NCI-H748 (cell line): Measurements from ENCODE around the gene SENP6.

Experiments
- DNase-seq: peaks from one replicate; lab custom pipeline; 2025; ENCODE audit not compliant: unreplicated experiment; lab: John Stamatoyannopoulos, UW

Gene SENP6

GRCh38 chr6:75747152-75747992, 145.7 kb downstream of the SENP6 start:
- no peak for DNase-seq

GRCh38 chr6:75748003-75748742, 146.5 kb downstream of the SENP6 start:
- DNase-seq, result no peak

- peak; percentile 88 for DNase-seq
These were observed 147.3 kb downstream of the SENP6 start, which contains the start of gene MYO6 for GRCh38 chr6:75748743-75749538. Gene MYO6 (plus strand): TSS chr6:75749239. CDS start chr6:75817548, 68,309 bp downstream.

GRCh38 chr6:75751443-75751842, 149.8 kb downstream of the SENP6 start:
- DNase-seq, result no peak

GRCh38 chr6:75752365-75752764, 150.7 kb downstream of the SENP6 start:
- DNase-seq, result no peak

- no peak for DNase-seq
These were observed 154.0 kb downstream of the SENP6 start for GRCh38 chr6:75755704-75756103.

DNA sequence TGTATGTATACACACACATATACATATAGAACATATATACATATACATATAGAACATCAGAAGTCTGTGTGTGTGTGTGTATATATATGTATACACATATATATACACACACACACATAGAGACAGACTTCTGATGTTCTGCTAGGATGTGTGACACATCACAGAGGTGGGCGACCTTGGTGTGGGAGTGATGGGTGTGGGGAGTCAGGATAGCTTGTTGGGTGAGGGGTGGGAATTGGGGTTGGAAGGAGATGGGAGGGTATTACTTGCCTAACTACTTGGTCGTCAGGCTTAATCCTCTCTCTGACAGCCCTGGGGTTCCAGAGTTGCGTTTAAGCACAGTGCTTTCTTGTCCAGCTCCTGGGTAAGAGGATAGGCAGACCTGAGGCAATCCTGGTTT, 155.6 kb downstream of the SENP6 start:
- no peak for DNase-seq

- no peak for DNase-seq
These were observed 156.4 kb downstream of the SENP6 start for GRCh38 chr6:75758061-75758460.

GRCh38 chr6:75759207-75759606, 157.5 kb downstream of the SENP6 start:
- DNase-seq, result no peak

DNA sequence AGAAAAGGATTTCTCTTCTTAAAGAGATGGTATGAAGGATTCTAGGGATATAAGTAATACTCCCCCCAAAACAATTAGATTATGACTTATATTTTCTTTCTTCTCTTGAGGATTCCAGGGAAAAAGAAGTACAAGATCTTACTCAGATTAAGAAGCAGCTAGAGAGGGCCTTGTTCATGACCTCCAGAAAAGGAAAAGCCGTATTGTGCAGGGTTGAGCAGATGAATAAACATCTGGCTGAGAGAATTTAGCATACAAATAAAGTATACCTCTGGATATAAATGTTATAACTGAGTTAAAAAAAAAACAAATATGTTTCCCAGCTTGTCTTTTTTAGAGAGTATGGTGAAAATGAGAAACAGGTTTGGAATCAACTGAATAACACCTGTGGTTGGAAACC, 158.6 kb downstream of the SENP6 start:
- DNase-seq, result no peak

DNA sequence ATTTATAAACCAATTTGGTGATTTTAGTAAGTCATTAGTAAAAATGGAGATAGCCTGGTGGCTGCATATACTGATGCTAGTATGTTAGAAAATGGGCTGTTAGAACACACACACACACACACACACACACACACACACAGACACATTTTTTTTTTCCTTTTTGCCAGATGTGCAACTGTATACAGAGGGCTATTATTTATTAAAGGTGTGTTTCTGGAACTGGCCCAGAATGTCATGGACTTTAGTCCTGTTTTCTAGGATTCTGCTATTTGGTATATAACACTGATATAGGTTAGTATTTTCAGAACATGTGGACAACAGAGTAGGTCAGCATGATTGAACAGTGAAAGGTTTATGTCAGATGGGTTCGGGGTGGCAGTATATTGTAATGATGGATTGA, 159.8 kb downstream of the SENP6 start:
- no peak for DNase-seq

DNA sequence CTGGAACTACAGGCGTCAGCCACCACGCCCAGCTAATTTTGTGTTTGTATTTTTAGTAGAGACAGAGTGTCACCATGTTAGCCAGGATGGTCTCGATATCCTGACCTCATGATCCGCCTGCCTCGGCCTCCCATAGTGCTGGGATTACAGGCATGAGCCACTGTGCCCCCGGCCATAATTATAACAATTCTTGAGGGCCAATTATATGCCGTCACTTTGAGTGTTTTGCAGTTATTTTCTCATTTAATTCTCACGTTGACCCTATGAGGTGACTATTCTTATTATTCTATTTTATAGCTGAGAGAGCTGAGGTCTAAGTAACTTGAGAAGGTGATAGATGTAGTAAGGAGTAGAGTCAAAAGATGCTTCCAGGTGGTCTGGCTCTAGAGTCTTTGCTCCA, 160.4 kb downstream of the SENP6 start:
- DNase-seq, result peak; percentile 8

DNA sequence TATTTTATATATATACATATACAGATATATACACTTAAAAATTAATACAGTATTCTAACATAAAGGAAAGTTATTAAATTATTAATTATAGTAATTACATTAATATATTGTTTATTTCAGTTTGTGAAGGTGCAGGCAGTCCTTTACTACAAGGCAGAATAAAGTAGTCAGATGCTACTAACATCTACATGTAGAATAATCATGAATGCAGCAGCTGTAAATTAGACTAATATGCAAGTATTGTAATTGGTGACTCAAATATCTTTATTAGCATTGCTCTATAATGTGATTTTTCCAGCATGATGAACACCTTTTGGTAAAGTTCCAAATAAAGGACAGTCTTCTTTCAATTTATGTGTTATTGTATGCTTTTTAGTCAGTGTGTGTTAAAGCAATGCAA, 164.7 kb downstream of the SENP6 start:
- no peak for DNase-seq
